Measurements from ENCODE around the gene FHIP1B.

Gene FHIP1B

GRCh38 chr11:6199174-6199810 is 35.1 kb downstream of the FHIP1B start, which contains the start of gene OR52W1:
Gene OR52W1, plus strand, starts transcription at chr11:6199224. Its CDS starts 0 bp downstream, at chr11:6199224.
- DNase-seq, result no peak

- peak; percentile 7 for DNase-seq
These were observed 36.8 kb downstream of the FHIP1B start for GRCh38 chr11:6197466-6198200.

DNA sequence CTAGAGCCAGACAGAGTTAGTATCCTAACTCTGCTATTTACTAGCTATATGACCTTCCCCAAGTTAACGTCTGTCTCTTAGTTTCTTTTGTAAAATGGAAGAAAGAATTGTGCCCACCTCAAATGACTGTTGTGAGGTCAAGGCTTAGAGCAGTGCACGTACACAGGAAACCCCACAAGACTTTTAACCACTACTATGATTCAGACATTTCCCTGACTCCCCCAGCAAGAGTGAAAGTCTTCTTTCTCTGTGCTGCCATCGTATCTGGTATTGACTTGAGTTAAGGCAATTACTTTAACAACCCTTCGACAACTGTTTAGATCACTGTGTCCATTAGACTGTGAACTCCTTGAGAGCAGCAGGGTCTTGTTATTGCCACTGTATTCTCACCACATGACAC is 38.0 kb downstream of the FHIP1B start:
- DNase-seq, result no peak

DNA sequence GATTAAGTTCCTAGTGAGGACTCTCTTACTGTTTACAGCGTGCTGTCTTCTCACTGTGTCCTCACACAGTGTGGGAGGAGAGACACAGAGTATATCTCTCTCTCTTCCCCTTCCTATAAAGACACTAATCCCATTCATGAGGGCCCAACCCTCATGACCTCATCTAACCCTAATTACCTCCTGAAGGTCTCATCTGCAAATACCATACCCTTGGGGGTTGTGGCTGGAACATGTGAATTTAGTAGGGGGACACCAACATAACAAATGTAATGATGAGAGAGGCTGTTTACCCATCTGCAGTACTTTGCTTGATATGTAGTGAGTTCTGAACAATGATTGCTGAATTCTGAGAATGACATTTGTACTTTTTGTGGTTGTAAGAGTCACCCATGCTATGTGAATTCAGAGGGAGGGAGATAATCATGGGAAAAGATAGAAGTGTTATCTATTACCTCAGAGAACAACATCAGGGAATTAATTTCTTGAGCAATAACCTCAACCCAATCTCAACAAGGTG is 40.3 kb downstream of the FHIP1B start:
- DNase-seq, result no peak

DNA sequence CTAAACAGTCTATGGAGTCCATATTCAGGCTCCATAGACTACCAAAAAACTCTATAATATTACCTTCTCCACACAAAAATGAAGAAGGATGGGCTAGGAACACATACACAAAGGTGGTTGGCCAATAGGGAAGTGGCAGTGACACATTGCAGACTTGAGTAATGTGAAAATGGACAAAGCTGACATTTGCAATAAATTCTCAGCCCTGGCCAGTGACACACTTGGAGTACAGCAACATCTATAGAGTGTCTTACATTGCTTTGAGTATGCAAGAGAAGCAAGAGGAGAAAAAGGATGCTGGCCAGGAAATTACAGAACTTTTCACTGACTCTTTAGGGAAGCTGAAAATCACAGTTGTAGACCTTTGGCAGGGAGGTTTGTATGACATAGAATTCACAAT is 42.7 kb downstream of the FHIP1B start:
- DNase-seq, result no peak

GRCh38 chr11:6175440-6175839 is 59.0 kb downstream of the FHIP1B start:
- no peak for DNase-seq

GRCh38 chr11:6170226-6170625 is 64.2 kb downstream of the FHIP1B start, which contains the start of gene OR52B2:
Gene OR52B2, minus strand, starts transcription at chr11:6170326. Its CDS starts 0 bp downstream, at chr11:6170326.
- no peak for DNase-seq

All from fibroblast of skin of right biceps (primary cell).